Ovary (tissue), 9 donors: ENCODE data around the gene SREBF1. TPM values are rescaled to one million over a fixed set of nuclear protein-coding genes. Genes with fewer than 3 reads are reported as not detected.

Source experiments
- DNase-seq, 5 donors: peaks; one replicate each; pipeline ENCODE4 v3.0.0-alpha.2; 2019 to 2020
- H3K27ac ChIP-seq, 2 donors: fragments of 200-600 bp; one replicate each; pipeline versions ENCODE4 v1.5.1 to v1.8.0; 2019 to 2022
- H3K27me3 ChIP-seq: fragments of 200-600 bp; one replicate; pipeline ENCODE4 v1.8.0; 2022
- H3K36me3 ChIP-seq: fragments of 200-600 bp; sonication (generic); one replicate; pipeline ENCODE4 v1.5.1; 2019
- H3K4me1 ChIP-seq: one replicate; pipeline ENCODE4 v1.8.1; 2013; ENCODE audit warnings: mild to moderate bottlenecking, moderate library complexity; ENCODE audit not compliant: insufficient read depth
- H3K4me3 ChIP-seq: fragments of 200-600 bp; sonication (generic); one replicate; pipeline ENCODE4 v1.5.1; 2017
- H3K9me3 ChIP-seq, 2 donors: fragments of 200-600 bp in 1 of 2; sonication (generic) in 1 of 2; one replicate each; pipeline versions ENCODE4 v1.5.1 to v1.8.1; 2013 to 2019; ENCODE audit warnings: mild to moderate bottlenecking in 1 of 2, moderate library complexity in 1 of 2
- CTCF ChIP-seq, 3 donors: fragments of 450-650 bp in 2 of 3; fragments of 200-600 bp in 1 of 3; IDR thresholded peaks; one replicate each; pipeline versions ENCODE4 v1.5.1 to v1.8.0; 2016 to 2022; ENCODE audit warnings: antibody characterized with exemption in 3 of 3, mild to moderate bottlenecking in 1 of 3
- EP300 ChIP-seq: sonication (generic); formaldehyde crosslinking; IDR thresholded peaks from one replicate; pipeline ENCODE4 v1.6.1; 2017; ENCODE audit warnings: antibody characterized with exemption
- POLR2A ChIP-seq: fragments of 450-650 bp; IDR thresholded peaks from one replicate; pipeline ENCODE4 v1.6.1; 2017; ENCODE audit warnings: antibody characterized with exemption, mild to moderate bottlenecking, moderate library complexity
- WGBS, 3 donors: extraction: QIAGEN DNeasy Blood & Tissue Kit in 1 of 3; methylation state at CpG; one replicate each; pipeline versions ENCODE4 v1.1.5 to v1.1.7; 2013 to 2017; 5-methylcytosine and 5-hydroxymethylcytosine counted together
- intact Hi-C, 4 donors: fragments of 100-400 bp; cut with DNase I; formaldehyde crosslinking; loops; one replicate each; pipeline versions ENCODE4 v1.11.0 to v1.15.1; 2022 to 2023
- polyA plus RNA-seq, 2 donors: library from polyadenylated mRNA; stranded (reverse); fragments of 200-250 nt in 1 of 2; fragments of 350-450 nt in 1 of 2; fragmentation: Illumina TruSeq in 1 of 2; extraction: RNeasy Lipid Tissue Mini Kit (QIAGEN cat#74804) in 1 of 2; gene quantifications; one replicate each; pipeline ENCODE4 v1.2.3, GENCODE V29; 2013 to 2014
- total RNA-seq, 7 donors: library from RNA; depleted of rRNA in 2 of 7; stranded (reverse); fragments of >200 nt in 2 of 7; fragmentation: NEBNext Ultra II Directional in 3 of 7; extraction: Animal tissue kit (Norgen Biotek cat#: 25700) in 3 of 7; gene quantifications; one replicate each; pipeline versions ENCODE4 v1.1.0 to v1.2.4, GENCODE V29; 2016 to 2023
- donor health status: DM: no; HTN: no; CAD: no; lungs with moderate emphysema.
- donor health status: DM: no; HTN: no; CAD: no.
- donor health status: Bipolar disorder and iron deficiency.
- donor health status: DM: yes; HTN: yes; CAD: no.
- donor health status: DM: no; HTN: no; CAD: no.
- donor health status: DM: yes; HTN: yes; CAD: no.

Gene SREBF1
- total and polyA plus RNA-seq, 9 donors: 24.3 to 190 (median 88.2) TPM

GRCh38 chr17:17830740-17831207, 6.0 kb downstream of the SREBF1 start:
- intact Hi-C loops: no loop called here
- Histone ChIP-seq H3K4me1 (peaks cover 23% of the 10 kb centered on the region), H3K27me3 (no peaks in the 10 kb centered on the region), H3K4me3 (no peak overlapping the region), H3K36me3 (no peaks in the 10 kb centered on the region), H3K27ac (peak overlapping the region in 1 of 2 donors; percentile 37), H3K9me3 (no peaks in the 10 kb centered on the region)
- WGBS, 3 donors: 62 to 68% (median 68%) methylated on average over 6 of the region's 6 CpGs
- DNase-seq: no peak
- TF ChIP-seq EP300 (no peak), CTCF (IDR thresholded peaks at IDR 0.05) (no peak), POLR2A (no peak)

DNA sequence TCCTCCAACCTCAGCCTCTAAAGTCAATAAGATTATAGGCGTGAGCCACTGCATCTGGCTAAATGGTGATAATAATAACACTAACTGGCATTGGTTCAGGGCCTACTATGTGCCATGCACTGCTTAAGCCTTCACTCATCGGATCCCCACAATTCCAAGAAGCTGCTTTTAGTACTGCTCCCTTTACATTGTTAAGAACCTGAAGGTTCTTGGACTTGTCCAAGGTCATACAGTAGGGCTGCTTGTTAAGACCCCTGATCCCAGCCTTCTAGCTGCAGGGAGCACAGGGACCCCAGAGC, 6.6 kb downstream of the SREBF1 start:
- Histone ChIP-seq H3K4me3 (no peak overlapping the region), H3K27ac (no peak overlapping the region), H3K36me3 (no peaks in the 10 kb centered on the region), H3K27me3 (no peaks in the 10 kb centered on the region), H3K4me1 (peaks cover 20% of the 10 kb centered on the region), H3K9me3 (no peaks in the 10 kb centered on the region)
- no peak for DNase-seq
- TF ChIP-seq CTCF (IDR thresholded peaks at IDR 0.05) (no peak), EP300 (no peak), POLR2A (no peak)
- 93 to 97% (median 94%) methylated on average over 2 of the region's 2 CpGs for WGBS, 3 donors
- intact Hi-C loops: no loop called here

- Histone ChIP-seq H3K9me3 (no peaks in the 10 kb centered on the region), H3K4me3 (no peak overlapping the region), H3K27me3 (no peaks in the 10 kb centered on the region), H3K36me3 (no peaks in the 10 kb centered on the region), H3K4me1 (peaks cover 35% of the 10 kb centered on the region), H3K27ac (no peak overlapping the region)
- TF ChIP-seq EP300 (no peak), POLR2A (no peak), CTCF (IDR thresholded peaks at IDR 0.05) (no peak)
- intact Hi-C loops: no loop called here
- DNase-seq: no peak
- 84 to 89% (median 87%) methylated on average over 13 of the region's 13 CpGs for WGBS, 3 donors
Measured at GRCh38 chr17:17827826-17828621, 8.8 kb downstream of the SREBF1 start.

DNA sequence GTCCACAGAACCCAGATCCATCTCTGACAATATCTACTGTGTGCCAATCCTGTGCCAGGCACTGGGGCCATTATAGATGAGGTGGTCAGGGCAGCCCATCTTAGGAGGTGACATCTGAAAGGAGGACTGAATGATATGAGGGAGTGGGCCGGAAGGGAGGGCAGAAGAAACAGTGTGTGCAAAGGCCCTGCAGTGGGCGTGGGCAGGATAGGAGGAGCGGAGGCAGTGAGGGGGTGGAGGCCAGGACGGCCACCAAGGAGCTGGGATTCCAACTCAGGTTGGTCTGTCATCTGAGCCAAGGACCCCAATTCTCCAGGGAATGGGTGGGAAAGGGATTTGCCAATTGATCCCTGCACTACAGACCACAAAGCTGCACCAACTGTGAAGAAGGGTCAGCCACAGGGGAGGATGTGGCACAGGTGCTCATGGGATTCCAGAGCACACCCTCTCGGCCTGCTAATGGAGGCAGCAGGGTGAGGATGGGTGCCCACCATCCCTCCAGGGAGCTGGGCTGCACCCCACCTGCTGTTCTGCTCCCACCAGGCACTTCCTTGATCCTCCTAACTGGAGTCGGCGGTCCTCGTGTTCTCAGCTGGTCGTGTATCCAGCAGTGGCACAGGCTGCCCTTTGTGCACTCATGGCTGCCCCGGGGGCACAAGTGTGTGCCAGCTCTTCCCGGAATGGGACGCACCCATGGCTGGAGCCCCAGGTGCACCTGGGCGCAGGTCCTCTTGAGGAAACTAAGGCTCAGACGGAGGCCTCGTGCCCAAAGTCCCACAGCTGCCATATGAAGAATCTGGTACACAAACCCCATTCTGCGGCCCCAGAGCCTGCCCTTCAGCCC, 9.6 kb downstream of the SREBF1 start:
- Histone ChIP-seq H3K9me3 (no peaks in the 10 kb centered on the region), H3K27ac (peak overlapping the region in 1 of 2 donors; percentile 92)
- 92 to 93% (median 93%) methylated on average over 16 of the region's 16 CpGs for WGBS, 3 donors

More for the DNA sequence above, 9.6 kb downstream of the SREBF1 start:
- intact Hi-C loops: no loop called here
- no peaks in the 10 kb centered on the region for H3K27me3 ChIP-seq
- TF ChIP-seq POLR2A: no peak
- no peak for TF ChIP-seq EP300
- TF ChIP-seq CTCF (IDR thresholded peaks at IDR 0.05): no peak
- H3K4me3 ChIP-seq: no peak overlapping the region
- no peak for DNase-seq
- no peaks in the 10 kb centered on the region for H3K36me3 ChIP-seq
- peaks cover 42% of the 10 kb centered on the region for H3K4me1 ChIP-seq
